Parathyroid adenoma (tissue), 2 donors: ENCODE results near the gene YAP1.

Experiments
- H2AFZ ChIP-seq: fragments of 300-600 bp; sonication (generic); one replicate; pipeline ENCODE4 v1.7.0; 2017; ENCODE audit warnings: antibody characterized with exemption, mild to moderate bottlenecking
- H3K27ac ChIP-seq: fragments of 300-600 bp; sonication (generic); one replicate; pipeline ENCODE4 v1.7.0; 2017
- H3K27me3 ChIP-seq: fragments of 300-600 bp; sonication (generic); one replicate; pipeline ENCODE4 v1.7.0; 2017; ENCODE audit warnings: low read length; ENCODE audit not compliant: control insufficient read depth, insufficient read depth
- H3K36me3 ChIP-seq: fragments of 300-600 bp; sonication (generic); one replicate; pipeline ENCODE4 v1.7.0; 2017; ENCODE audit warnings: low read length; ENCODE audit not compliant: control insufficient read depth, insufficient read depth
- H3K4me1 ChIP-seq: fragments of 300-600 bp; sonication (generic); one replicate; pipeline ENCODE4 v1.7.0; 2017; ENCODE audit warnings: control low read depth
- H3K4me2 ChIP-seq: fragments of 300-600 bp; sonication (generic); one replicate; pipeline ENCODE4 v1.7.0; 2017; ENCODE audit warnings: low read length
- H3K4me3 ChIP-seq: fragments of 300-600 bp; sonication (generic); one replicate; pipeline ENCODE4 v1.7.0; 2017; ENCODE audit warnings: low read depth, low read length
- H3K79me2 ChIP-seq: fragments of 300-600 bp; sonication (generic); one replicate; pipeline ENCODE4 v1.7.0; 2017; ENCODE audit warnings: control low read depth
- H3K9ac ChIP-seq: fragments of 300-600 bp; sonication (generic); one replicate; pipeline ENCODE4 v1.7.0; 2017; ENCODE audit warnings: mild to moderate bottlenecking
- H3K9me3 ChIP-seq: fragments of 300-600 bp; sonication (generic); one replicate; pipeline ENCODE4 v1.7.0; 2017; ENCODE audit warnings: low read length; ENCODE audit not compliant: control insufficient read depth
- CTCF ChIP-seq: fragments of 300-600 bp; sonication (generic); IDR thresholded peaks from one replicate; pipeline ENCODE4 v1.7.0; 2017; ENCODE audit warnings: antibody characterized with exemption, mild to moderate bottlenecking
- donor health status: primary hyperparathyroidism.

YAP1 gene

GRCh38 chr11:102158164-102158735, 48.0 kb downstream of the YAP1 start:
- H3K4me3 ChIP-seq, result no peak overlapping the region
- H3K4me1 ChIP-seq, result no peaks in the 10 kb centered on the region
- no peak overlapping the region for H3K9ac ChIP-seq
- TF ChIP-seq CTCF, result no peak
- no peaks in the 10 kb centered on the region for H3K36me3 ChIP-seq
- no peak overlapping the region for H3K4me2 ChIP-seq
- no peak overlapping the region for H3K27ac ChIP-seq
- no peaks in the 10 kb centered on the region for H3K9me3 ChIP-seq
- no peak overlapping the region for H2AFZ ChIP-seq
- no peaks in the 10 kb centered on the region for H3K27me3 ChIP-seq
- peaks cover 2% of the 10 kb centered on the region for H3K79me2 ChIP-seq

- H2AFZ ChIP-seq, result no peak overlapping the region
- H3K4me1 ChIP-seq, result no peaks in the 10 kb centered on the region
- TF ChIP-seq CTCF, result no peak
- H3K27ac ChIP-seq, result no peak overlapping the region
- H3K9me3 ChIP-seq, result no peaks in the 10 kb centered on the region
- H3K79me2 ChIP-seq, result peaks cover 6% of the 10 kb centered on the region
- no peaks in the 10 kb centered on the region for H3K27me3 ChIP-seq
- no peaks in the 10 kb centered on the region for H3K36me3 ChIP-seq
- H3K4me3 ChIP-seq, result no peak overlapping the region
- H3K4me2 ChIP-seq, result no peak overlapping the region
- H3K9ac ChIP-seq, result no peak overlapping the region
Observed at GRCh38 chr11:102163368-102163767, 53.1 kb downstream of the YAP1 start.

- Histone ChIP-seq H3K4me2 (no peak overlapping the region), H3K4me3 (no peak overlapping the region), H3K9me3 (no peaks in the 10 kb centered on the region), H3K79me2 (peaks cover 3% of the 10 kb centered on the region), H3K36me3 (no peaks in the 10 kb centered on the region), H3K27me3 (no peaks in the 10 kb centered on the region), H2AFZ (no peak overlapping the region), H3K27ac (no peak overlapping the region), H3K9ac (no peak overlapping the region), H3K4me1 (no peaks in the 10 kb centered on the region)
- no peak for TF ChIP-seq CTCF
Observed at GRCh38 chr11:102166175-102167064, 56.2 kb downstream of the YAP1 start.

- Histone ChIP-seq H3K36me3 (no peaks in the 10 kb centered on the region), H3K4me2 (no peak overlapping the region), H2AFZ (no peak overlapping the region), H3K79me2 (peaks cover 5% of the 10 kb centered on the region), H3K4me3 (no peak overlapping the region), H3K9ac (no peak overlapping the region), H3K9me3 (no peaks in the 10 kb centered on the region), H3K4me1 (no peaks in the 10 kb centered on the region), H3K27ac (no peak overlapping the region), H3K27me3 (no peaks in the 10 kb centered on the region)
- no peak for TF ChIP-seq CTCF
Observed at GRCh38 chr11:102168481-102168880, 58.2 kb downstream of the YAP1 start.
